ENCODE data around the gene ANKS3. TPM values are rescaled to one million over a fixed set of nuclear protein-coding genes. Genes with fewer than 3 reads are reported as not detected.

ANKS3 gene
- total RNA-seq, 1 donor from 2014 or later, result 32.0 TPM

DNA sequence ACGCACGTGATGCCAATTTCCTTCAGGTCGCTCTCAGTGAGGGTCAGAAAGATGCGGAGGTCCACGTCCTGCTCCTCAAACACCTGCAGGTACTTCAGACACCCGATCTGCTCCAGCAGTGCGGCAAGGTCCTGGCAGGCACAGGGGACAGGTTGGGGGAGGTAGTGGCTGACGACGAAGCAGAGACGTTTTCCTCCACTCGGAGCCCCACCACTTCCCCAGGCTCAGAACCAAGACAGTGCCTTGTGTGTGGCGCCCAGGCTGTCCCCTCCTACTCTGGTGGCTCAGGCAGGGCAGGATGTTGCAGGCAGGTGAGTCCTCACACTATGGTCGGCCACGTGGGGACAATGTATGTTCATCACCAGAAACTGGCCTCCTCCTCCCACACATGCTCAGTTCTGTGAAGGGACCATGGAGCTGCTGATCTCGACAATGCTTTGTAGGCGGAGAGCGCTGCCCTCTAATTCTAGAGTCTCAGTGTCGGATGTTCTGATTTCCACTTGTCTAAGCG lies 35.0 kb downstream of the ANKS3 start:
- TF ChIP-seq, protein P1, sequence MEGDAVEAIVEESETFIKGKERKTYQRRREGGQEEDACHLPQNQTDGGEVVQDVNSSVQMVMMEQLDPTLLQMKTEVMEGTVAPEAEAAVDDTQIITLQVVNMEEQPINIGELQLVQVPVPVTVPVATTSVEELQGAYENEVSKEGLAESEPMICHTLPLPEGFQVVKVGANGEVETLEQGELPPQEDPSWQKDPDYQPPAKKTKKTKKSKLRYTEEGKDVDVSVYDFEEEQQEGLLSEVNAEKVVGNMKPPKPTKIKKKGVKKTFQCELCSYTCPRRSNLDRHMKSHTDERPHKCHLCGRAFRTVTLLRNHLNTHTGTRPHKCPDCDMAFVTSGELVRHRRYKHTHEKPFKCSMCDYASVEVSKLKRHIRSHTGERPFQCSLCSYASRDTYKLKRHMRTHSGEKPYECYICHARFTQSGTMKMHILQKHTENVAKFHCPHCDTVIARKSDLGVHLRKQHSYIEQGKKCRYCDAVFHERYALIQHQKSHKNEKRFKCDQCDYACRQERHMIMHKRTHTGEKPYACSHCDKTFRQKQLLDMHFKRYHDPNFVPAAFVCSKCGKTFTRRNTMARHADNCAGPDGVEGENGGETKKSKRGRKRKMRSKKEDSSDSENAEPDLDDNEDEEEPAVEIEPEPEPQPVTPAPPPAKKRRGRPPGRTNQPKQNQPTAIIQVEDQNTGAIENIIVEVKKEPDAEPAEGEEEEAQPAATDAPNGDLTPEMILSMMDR (conservative IDR thresholded peaks at IDR 0.05), result no peak
- no peaks in the 10 kb centered on the region for H3K27me3 Mint-ChIP-seq (ENCODE audit: low read depth)
- H3K4me3 Mint-ChIP-seq, result peak overlapping the region; percentile 52
- H3K27ac Mint-ChIP-seq (ENCODE audit: unreplicated experiment), result no peak overlapping the region
- H3K4me1 Mint-ChIP-seq, result no peaks in the 10 kb centered on the region
- peaks cover 6% of the 10 kb centered on the region for H3K36me3 Mint-ChIP-seq (ENCODE audit: low read depth)
- H3K9me3 Mint-ChIP-seq, result no peaks in the 10 kb centered on the region
- no peak for DNase-seq (ENCODE audit: low read depth, low spot score)

GRCh38 chr16:4698321-4699045 lies 35.6 kb downstream of the ANKS3 start:
- H3K4me3 Mint-ChIP-seq, result peak overlapping the region; percentile 52
- no peak for DNase-seq (ENCODE audit: low read depth, low spot score)
- TF ChIP-seq, protein P1 (conservative IDR thresholded peaks at IDR 0.05), result no peak
- no peaks in the 10 kb centered on the region for H3K27me3 Mint-ChIP-seq (ENCODE audit: low read depth)
- H3K4me1 Mint-ChIP-seq, result no peaks in the 10 kb centered on the region
- no peaks in the 10 kb centered on the region for H3K9me3 Mint-ChIP-seq
- H3K27ac Mint-ChIP-seq (ENCODE audit: unreplicated experiment), result no peak overlapping the region
- peaks cover 6% of the 10 kb centered on the region for H3K36me3 Mint-ChIP-seq (ENCODE audit: low read depth)

DNA sequence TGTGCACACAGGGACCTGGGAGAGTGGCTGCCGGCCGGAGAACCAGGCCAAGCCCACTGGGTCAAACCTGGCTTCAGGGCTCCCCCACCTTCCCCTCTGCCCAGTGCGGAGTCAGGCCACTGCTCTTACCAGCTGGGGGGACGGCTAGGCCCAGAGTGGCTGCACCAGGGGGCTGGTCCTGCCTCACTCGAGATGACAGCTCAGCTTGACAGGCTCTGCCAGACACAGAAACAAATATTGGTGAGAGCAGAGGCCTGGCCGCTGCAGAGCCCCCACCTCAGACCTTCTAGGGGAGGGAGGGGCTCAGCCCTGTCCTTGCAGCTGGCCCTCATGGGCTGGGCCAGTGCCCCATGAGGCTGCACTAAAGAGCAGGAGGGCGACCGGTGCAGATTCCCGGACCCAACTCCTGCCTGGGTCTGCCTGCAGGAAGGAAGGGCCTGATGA lies 36.2 kb downstream of the ANKS3 start:
- H3K9me3 Mint-ChIP-seq, result no peaks in the 10 kb centered on the region

DNA sequence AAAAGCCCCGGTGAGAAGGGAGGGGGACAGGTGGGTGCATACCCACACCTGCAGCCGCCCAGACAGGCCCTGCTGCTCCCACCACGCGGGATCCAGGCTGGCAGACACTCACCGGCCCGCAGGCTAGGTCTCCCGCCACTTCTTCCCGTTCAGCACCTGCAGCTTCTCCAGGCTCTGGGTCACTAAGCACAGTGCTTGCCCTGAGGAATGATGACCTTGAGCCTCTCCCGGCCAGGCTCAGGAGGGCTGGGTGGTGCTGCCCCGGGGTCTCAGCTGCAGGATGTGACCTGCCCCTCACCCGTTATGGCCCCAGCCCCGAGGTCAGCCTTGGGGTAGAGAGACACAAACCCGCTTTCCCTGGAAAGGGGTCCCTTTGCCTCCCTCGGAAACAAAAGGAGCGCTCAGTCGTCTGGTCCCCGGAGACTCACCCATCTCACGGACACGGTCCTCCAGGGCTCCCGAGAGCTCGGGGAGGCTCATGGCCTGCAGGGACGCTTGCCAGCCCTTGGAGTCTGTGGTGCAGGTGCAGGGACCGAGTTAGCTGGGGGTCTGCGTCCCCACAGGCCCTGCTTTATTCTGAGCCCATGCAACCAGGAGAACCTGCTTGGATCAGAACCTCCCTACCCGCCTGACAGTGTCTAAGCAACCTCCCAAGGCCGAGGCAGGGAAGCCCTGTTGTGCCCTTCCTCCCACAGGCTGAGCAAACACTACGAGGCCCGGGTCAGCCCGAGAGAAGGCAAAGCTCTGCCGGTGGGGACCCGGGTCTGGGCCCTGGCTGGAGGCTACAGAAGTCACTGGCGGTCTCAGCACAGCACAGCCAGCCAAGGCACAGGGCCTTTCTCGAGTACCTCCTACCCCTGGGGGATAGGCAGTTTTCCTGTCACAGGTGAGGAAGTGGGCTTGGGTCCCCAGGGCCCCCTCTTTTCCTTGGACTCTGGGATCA lies 36.9 kb downstream of the ANKS3 start:
- Mint-ChIP-seq H3K9me3 (no peaks in the 10 kb centered on the region), H3K27ac (ENCODE audit: unreplicated experiment) (no peak overlapping the region), H3K4me1 (no peaks in the 10 kb centered on the region), H3K27me3 (ENCODE audit: low read depth) (no peaks in the 10 kb centered on the region), H3K4me3 (peak overlapping the region; percentile 62), H3K36me3 (ENCODE audit: low read depth) (peaks cover 6% of the 10 kb centered on the region)
- TF ChIP-seq, protein P1 (conservative IDR thresholded peaks at IDR 0.05), result no peak
- no peak for DNase-seq (ENCODE audit: low read depth, low spot score)

More for the DNA sequence above, 36.2 kb downstream of the ANKS3 start:
- H3K27ac Mint-ChIP-seq (ENCODE audit: unreplicated experiment), result no peak overlapping the region
- no peaks in the 10 kb centered on the region for H3K27me3 Mint-ChIP-seq (ENCODE audit: low read depth)
- no peak for DNase-seq (ENCODE audit: low read depth, low spot score)
- no peaks in the 10 kb centered on the region for H3K4me1 Mint-ChIP-seq
- TF ChIP-seq, protein P1 (conservative IDR thresholded peaks at IDR 0.05), result no peak
- H3K36me3 Mint-ChIP-seq (ENCODE audit: low read depth), result peaks cover 6% of the 10 kb centered on the region
- no peak overlapping the region for H3K4me3 Mint-ChIP-seq

GRCh38 chr16:4696172-4696904 lies 37.7 kb downstream of the ANKS3 start:
- Mint-ChIP-seq H3K4me1 (no peaks in the 10 kb centered on the region), H3K36me3 (ENCODE audit: low read depth) (peaks cover 6% of the 10 kb centered on the region), H3K27ac (ENCODE audit: unreplicated experiment) (no peak overlapping the region), H3K9me3 (no peaks in the 10 kb centered on the region), H3K27me3 (ENCODE audit: low read depth) (peaks cover 2% of the 10 kb centered on the region), H3K4me3 (peak overlapping the region; percentile 88)
- TF ChIP-seq, protein P1 (conservative IDR thresholded peaks at IDR 0.05), result no peak
- DNase-seq (ENCODE audit: low read depth, low spot score), result no peak

All from neural crest cell (in vitro differentiated cells).